GM12892 (cell line): ENCODE measurements around the gene PSMC6.

Experiments used
- POLR2A ChIP-seq: IDR thresholded peaks from 2 replicates; pipeline ENCODE4 v1.6.1; 2011; ENCODE audit warnings: low read depth, low read length, control low read depth
- TAF1 ChIP-seq: IDR thresholded peaks from 2 replicates; pipeline ENCODE4 v1.6.1; 2011; ENCODE audit warnings: low read depth, mild to moderate bottlenecking, control low read depth, low read length, borderline replicate concordance

DNA sequence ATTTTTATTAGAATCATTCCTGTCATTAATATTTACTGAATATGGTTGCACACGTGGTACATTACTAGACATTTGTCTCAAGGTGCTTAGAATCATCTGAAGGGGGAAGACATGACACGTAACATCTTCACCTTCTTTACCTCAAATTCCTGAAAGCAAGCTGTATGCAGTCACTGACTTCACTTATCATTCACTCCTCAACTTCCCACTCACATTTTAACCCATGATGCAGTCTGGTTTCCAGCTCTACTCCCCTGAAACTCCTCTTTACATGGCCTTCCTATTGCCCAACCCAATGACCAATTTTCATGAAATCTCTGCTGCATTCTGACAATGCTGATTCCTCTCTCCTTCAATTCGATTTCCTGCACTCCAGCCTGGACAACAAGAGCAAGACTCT lies 5.8 kb upstream of the PSMC6 start:
- no peak for TF ChIP-seq TAF1
- TF ChIP-seq POLR2A = no peak
